ENCODE results near the gene MYCBPAP. TPM values are rescaled to one million over a fixed set of nuclear protein-coding genes. Genes with fewer than 3 reads are reported as not detected.

MYCBPAP gene
- polyA plus RNA-seq, 1 experiment = 0.17 TPM

DNA sequence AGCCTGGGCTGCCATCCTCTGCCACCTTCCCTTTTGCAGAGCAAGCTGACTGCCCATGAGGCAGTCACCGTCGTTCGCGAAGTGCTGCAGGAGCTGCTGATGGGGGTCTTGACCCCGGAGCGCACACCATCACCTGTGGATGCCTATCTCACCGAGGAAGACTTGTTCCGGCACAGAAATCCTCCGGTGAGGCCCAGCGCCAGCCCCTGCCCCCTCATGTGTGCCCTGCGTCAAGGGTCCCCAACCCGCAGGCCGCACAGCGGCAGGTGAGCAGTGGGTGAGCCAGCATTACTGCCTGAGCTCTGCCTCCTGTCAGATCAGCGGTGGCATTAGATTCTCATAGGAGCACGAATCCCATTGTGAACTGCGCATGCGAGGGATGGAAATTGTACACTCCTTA is 16.6 kb downstream of the MYCBPAP start:
- CTCF ChIA-PET = interaction anchor here (0.5 kb wide), 1 partner anchor 24 kb away, joined by 3 read pairs; no protein-coding TSS in a partner anchor
- DNase-seq (ENCODE audit: low read depth, low spot score) = no peak
- POLR2A ChIA-PET = no interaction called here

GRCh38 chr17:50527155-50527762 is 19.0 kb downstream of the MYCBPAP start:
- Histone ChIP-seq H3K27ac (ENCODE audit: low read depth, low read length) (no peak overlapping the region), H3K9me3 (ENCODE audit: control insufficient read depth, insufficient read depth, low read length) (no peaks in the 10 kb centered on the region), H3K27me3 (ENCODE audit: control insufficient read depth, insufficient read depth, low read length) (peaks cover 52% of the 10 kb centered on the region), H3K4me3 (ENCODE audit: low read depth, low read length) (no peak overlapping the region)
- no peak for DNase-seq (ENCODE audit: low read depth, low spot score)
- POLR2A ChIA-PET = no interaction called here
- CTCF ChIA-PET = no interaction called here
- TF ChIP-seq, protein P1, sequence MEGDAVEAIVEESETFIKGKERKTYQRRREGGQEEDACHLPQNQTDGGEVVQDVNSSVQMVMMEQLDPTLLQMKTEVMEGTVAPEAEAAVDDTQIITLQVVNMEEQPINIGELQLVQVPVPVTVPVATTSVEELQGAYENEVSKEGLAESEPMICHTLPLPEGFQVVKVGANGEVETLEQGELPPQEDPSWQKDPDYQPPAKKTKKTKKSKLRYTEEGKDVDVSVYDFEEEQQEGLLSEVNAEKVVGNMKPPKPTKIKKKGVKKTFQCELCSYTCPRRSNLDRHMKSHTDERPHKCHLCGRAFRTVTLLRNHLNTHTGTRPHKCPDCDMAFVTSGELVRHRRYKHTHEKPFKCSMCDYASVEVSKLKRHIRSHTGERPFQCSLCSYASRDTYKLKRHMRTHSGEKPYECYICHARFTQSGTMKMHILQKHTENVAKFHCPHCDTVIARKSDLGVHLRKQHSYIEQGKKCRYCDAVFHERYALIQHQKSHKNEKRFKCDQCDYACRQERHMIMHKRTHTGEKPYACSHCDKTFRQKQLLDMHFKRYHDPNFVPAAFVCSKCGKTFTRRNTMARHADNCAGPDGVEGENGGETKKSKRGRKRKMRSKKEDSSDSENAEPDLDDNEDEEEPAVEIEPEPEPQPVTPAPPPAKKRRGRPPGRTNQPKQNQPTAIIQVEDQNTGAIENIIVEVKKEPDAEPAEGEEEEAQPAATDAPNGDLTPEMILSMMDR (IDR thresholded peaks at IDR 0.05; ENCODE audit: low read depth, low read length) = no peak

More for the DNA sequence above, 16.6 kb downstream of the MYCBPAP start:
- H3K4me3 ChIP-seq (ENCODE audit: low read depth, low read length) = no peak overlapping the region
- TF ChIP-seq, protein P1 (IDR thresholded peaks at IDR 0.05; ENCODE audit: low read depth, low read length) = no peak
- H3K9me3 ChIP-seq (ENCODE audit: control insufficient read depth, insufficient read depth, low read length) = no peaks in the 10 kb centered on the region
- H3K27ac ChIP-seq (ENCODE audit: low read depth, low read length) = no peak overlapping the region
- H3K27me3 ChIP-seq (ENCODE audit: control insufficient read depth, insufficient read depth, low read length) = peaks cover 35% of the 10 kb centered on the region

- Histone ChIP-seq H3K27me3 (ENCODE audit: control insufficient read depth, insufficient read depth, low read length) (peaks cover 55% of the 10 kb centered on the region), H3K4me3 (ENCODE audit: low read depth, low read length) (no peak overlapping the region), H3K9me3 (ENCODE audit: control insufficient read depth, insufficient read depth, low read length) (no peaks in the 10 kb centered on the region), H3K27ac (ENCODE audit: low read depth, low read length) (no peak overlapping the region)
- DNase-seq (ENCODE audit: low read depth, low spot score) = no peak
- ChIA-PET CTCF (no interaction called here), POLR2A (no interaction called here)
- TF ChIP-seq, protein P1 (IDR thresholded peaks at IDR 0.05; ENCODE audit: low read depth, low read length) = no peak
Observed at GRCh38 chr17:50527949-50528474, 19.8 kb downstream of the MYCBPAP start.

- H3K9me3 ChIP-seq (ENCODE audit: control insufficient read depth, insufficient read depth, low read length) = no peaks in the 10 kb centered on the region
- H3K27ac ChIP-seq (ENCODE audit: low read depth, low read length) = no peak overlapping the region
- ChIA-PET POLR2A (no interaction called here), CTCF (no interaction called here)
- H3K27me3 ChIP-seq (ENCODE audit: control insufficient read depth, insufficient read depth, low read length) = peaks cover 51% of the 10 kb centered on the region
- TF ChIP-seq, protein P1 (IDR thresholded peaks at IDR 0.05; ENCODE audit: low read depth, low read length) = no peak
- no peak overlapping the region for H3K4me3 ChIP-seq (ENCODE audit: low read depth, low read length)
- DNase-seq (ENCODE audit: low read depth, low spot score) = no peak
Observed at GRCh38 chr17:50529849-50530248, 21.6 kb downstream of the MYCBPAP start.

DNA sequence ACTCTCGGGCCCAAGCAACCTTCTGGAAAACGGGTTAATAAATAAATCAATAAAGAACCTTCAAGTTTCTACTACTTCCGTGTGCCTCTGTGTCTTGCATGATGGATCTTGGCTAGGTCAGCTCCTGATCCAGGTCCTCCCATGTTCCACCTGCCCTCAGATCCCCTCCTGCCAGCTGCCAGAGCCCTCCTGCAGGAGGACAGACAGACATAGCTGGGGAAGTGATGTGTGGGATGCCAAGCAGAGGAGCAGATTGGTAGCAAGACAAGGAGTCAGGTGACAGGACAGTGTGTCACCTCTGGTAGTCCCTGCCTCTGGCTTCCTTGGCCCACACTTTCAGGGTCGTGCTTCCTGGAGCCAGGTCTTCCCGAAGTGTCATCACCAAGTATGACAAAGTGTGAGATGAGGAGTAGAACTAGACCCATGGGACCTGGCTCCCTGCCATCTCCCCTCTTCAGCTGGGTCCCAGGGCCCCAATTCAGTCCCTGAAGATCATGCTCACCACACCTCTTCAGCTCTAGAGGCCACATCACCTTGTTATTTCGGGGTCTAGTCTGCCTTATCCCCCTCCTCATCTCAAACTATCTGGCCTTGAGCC is 23.3 kb downstream of the MYCBPAP start:
- Histone ChIP-seq H3K27ac (ENCODE audit: low read depth, low read length) (no peak overlapping the region), H3K27me3 (ENCODE audit: control insufficient read depth, insufficient read depth, low read length) (peaks cover 43% of the 10 kb centered on the region), H3K4me3 (ENCODE audit: low read depth, low read length) (no peak overlapping the region), H3K9me3 (ENCODE audit: control insufficient read depth, insufficient read depth, low read length) (no peaks in the 10 kb centered on the region; the same call in 1 of the 2 replicates)
- TF ChIP-seq, protein P1 (IDR thresholded peaks at IDR 0.05; ENCODE audit: low read depth, low read length) = no peak
- CTCF ChIA-PET = interaction anchor here (0.5 to 1.9 kb wide), 3 partner anchors 28 to 183 kb away, joined by 3 to 4 read pairs (median 3); no protein-coding TSS in a partner anchor
- POLR2A ChIA-PET = interaction anchor here (1.3 kb wide), 1 partner anchor 10 kb away, joined by 3 read pairs; no protein-coding TSS in a partner anchor
- no peak for DNase-seq (ENCODE audit: low read depth, low spot score)
